Neural crest cell (in vitro differentiated cells): Measurements from ENCODE around the gene PRKRIP1. TPM values are rescaled to one million over a fixed set of nuclear protein-coding genes. Genes with fewer than 3 reads are reported as not detected.
"Not testable (repeated sequence)": the region's sequence is repeated elsewhere in the genome, so short reads cannot be mapped to it uniquely, and the experiment has no call there.

ENCODE experiments used
- DNase-seq: peaks from one replicate; pipeline ENCODE4 v3.0.0; 2021; ENCODE audit warnings: low read depth, mixed read lengths, low spot score
- H3K27ac Mint-ChIP-seq: one replicate; pipeline ENCODE4 v1.8.0; 2021; ENCODE audit warnings: mild to moderate bottlenecking, mixed read lengths; ENCODE audit not compliant: unreplicated experiment
- H3K27me3 Mint-ChIP-seq: 2 replicates; pipeline ENCODE4 v1.8.0; 2021; ENCODE audit warnings: low read depth, mild to moderate bottlenecking, mixed read lengths
- H3K36me3 Mint-ChIP-seq: 2 replicates; pipeline ENCODE4 v1.8.0; 2021; ENCODE audit warnings: low read depth, mild to moderate bottlenecking, mixed read lengths
- H3K4me1 Mint-ChIP-seq: 2 replicates; pipeline ENCODE4 v1.8.0; 2021; ENCODE audit warnings: mixed read lengths
- H3K4me3 Mint-ChIP-seq: one replicate; pipeline ENCODE4 v1.8.0; 2021; ENCODE audit warnings: mild to moderate bottlenecking, mixed read lengths
- H3K9me3 Mint-ChIP-seq: 2 replicates; pipeline ENCODE4 v1.8.0; 2021; ENCODE audit warnings: mixed read lengths
- total RNA-seq: library from RNA; stranded (reverse); gene quantifications from 2 replicates; pipeline ENCODE4 v1.2.1, GENCODE V29; 2021
- TF ChIP-seq, protein P1 (sequence below): fragments of 200-600 bp; sonication (generic); conservative IDR thresholded peaks from 2 replicates; pipeline ENCODE4 v1.5.0; 2021; ENCODE audit warnings: antibody characterized with exemption, mild to moderate bottlenecking

Gene PRKRIP1
- total RNA-seq, 1 donor from 2014 or later = 41.9 TPM

GRCh38 chr7:102376964-102377466, 19.1 kb upstream of the PRKRIP1 start:
- TF ChIP-seq, protein P1, sequence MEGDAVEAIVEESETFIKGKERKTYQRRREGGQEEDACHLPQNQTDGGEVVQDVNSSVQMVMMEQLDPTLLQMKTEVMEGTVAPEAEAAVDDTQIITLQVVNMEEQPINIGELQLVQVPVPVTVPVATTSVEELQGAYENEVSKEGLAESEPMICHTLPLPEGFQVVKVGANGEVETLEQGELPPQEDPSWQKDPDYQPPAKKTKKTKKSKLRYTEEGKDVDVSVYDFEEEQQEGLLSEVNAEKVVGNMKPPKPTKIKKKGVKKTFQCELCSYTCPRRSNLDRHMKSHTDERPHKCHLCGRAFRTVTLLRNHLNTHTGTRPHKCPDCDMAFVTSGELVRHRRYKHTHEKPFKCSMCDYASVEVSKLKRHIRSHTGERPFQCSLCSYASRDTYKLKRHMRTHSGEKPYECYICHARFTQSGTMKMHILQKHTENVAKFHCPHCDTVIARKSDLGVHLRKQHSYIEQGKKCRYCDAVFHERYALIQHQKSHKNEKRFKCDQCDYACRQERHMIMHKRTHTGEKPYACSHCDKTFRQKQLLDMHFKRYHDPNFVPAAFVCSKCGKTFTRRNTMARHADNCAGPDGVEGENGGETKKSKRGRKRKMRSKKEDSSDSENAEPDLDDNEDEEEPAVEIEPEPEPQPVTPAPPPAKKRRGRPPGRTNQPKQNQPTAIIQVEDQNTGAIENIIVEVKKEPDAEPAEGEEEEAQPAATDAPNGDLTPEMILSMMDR = no peak
- H3K27me3 Mint-ChIP-seq = no peaks in the 10 kb centered on the region
- no peak for DNase-seq
- peaks cover 23% of the 10 kb centered on the region for H3K36me3 Mint-ChIP-seq
- peaks cover 3% of the 10 kb centered on the region for H3K4me1 Mint-ChIP-seq
- H3K9me3 Mint-ChIP-seq = no peaks in the 10 kb centered on the region
- no peak overlapping the region for H3K4me3 Mint-ChIP-seq
- peak overlapping the region; percentile 54 for H3K27ac Mint-ChIP-seq

- H3K4me3 Mint-ChIP-seq = not testable (repeated sequence)
Measured at GRCh38 chr7:102380837-102381236, 15.3 kb upstream of the PRKRIP1 start.

DNA sequence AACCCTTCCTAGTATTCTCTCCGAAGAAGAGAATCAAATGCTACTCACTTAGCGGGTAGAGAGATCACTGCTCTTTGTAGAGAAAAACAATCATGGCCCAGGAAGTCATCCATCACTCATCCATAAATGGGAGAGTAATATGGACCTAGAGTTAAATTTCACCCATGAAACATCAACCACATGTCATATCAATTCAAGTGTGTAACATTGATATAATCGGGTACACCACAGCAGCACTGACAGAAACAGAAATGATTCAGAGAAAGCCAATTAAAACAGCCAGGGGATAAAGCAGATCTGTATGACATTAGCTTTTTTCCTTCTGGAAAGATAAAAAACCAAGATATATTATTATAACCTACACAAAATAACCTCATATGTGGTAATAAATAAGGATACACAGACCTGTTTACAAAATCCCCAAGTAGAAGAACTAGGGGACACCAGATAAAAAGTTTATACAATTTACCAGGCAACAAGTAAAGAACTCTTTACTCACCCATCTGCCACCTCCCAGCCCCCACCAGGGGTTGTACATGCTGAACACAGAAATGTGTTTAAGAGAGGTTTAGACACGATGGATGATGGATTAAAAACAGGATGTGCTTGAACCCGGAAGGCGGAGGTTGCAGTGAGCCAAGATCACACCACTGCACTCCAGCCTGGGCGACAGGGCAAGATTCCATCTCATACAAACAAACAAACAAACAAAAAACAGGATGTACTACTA, 14.3 kb upstream of the PRKRIP1 start:
- not testable (repeated sequence) for H3K27ac Mint-ChIP-seq, H3K9me3 Mint-ChIP-seq, H3K27me3 Mint-ChIP-seq, H3K4me1 Mint-ChIP-seq, H3K4me3 Mint-ChIP-seq, DNase-seq
- H3K36me3 Mint-ChIP-seq = peaks cover 20% of the 10 kb centered on the region

More at GRCh38 chr7:102380837-102381236, 15.3 kb upstream of the PRKRIP1 start:
- DNase-seq, H3K9me3 Mint-ChIP-seq, H3K27ac Mint-ChIP-seq, H3K4me1 Mint-ChIP-seq, H3K27me3 Mint-ChIP-seq: not testable (repeated sequence)
- H3K36me3 Mint-ChIP-seq = peaks cover 21% of the 10 kb centered on the region

GRCh38 chr7:102387064-102387463, 9.1 kb upstream of the PRKRIP1 start:
- TF ChIP-seq, protein P1 = no peak
- H3K27me3 Mint-ChIP-seq = no peaks in the 10 kb centered on the region
- H3K4me3 Mint-ChIP-seq = no peak overlapping the region
- H3K4me1 Mint-ChIP-seq = no peaks in the 10 kb centered on the region
- peaks cover 5% of the 10 kb centered on the region for H3K36me3 Mint-ChIP-seq
- no peak for DNase-seq
- no peak overlapping the region for H3K27ac Mint-ChIP-seq
- no peaks in the 10 kb centered on the region for H3K9me3 Mint-ChIP-seq

- Mint-ChIP-seq H3K27me3 (no peaks in the 10 kb centered on the region), H3K4me1 (no peaks in the 10 kb centered on the region), H3K4me3 (no peak overlapping the region), H3K9me3 (no peaks in the 10 kb centered on the region), H3K36me3 (peaks cover 5% of the 10 kb centered on the region), H3K27ac (no peak overlapping the region)
- no peak for DNase-seq
- TF ChIP-seq, protein P1 = no peak
Measured at GRCh38 chr7:102389810-102390209, 6.4 kb upstream of the PRKRIP1 start.

GRCh38 chr7:102390697-102391484, 5.3 kb upstream of the PRKRIP1 start:
- peak; percentile 85 for DNase-seq
- no peaks in the 10 kb centered on the region for H3K9me3 Mint-ChIP-seq
- H3K4me3 Mint-ChIP-seq = peak overlapping the region; percentile 47
- peaks cover 6% of the 10 kb centered on the region for H3K4me1 Mint-ChIP-seq
- TF ChIP-seq, protein P1 = peak; percentile 92
- H3K36me3 Mint-ChIP-seq = peaks cover 5% of the 10 kb centered on the region
- no peak overlapping the region for H3K27ac Mint-ChIP-seq
- H3K27me3 Mint-ChIP-seq = no peaks in the 10 kb centered on the region
